ENCODE data around the gene VPS13D.

Gene VPS13D

GRCh38 chr1:12539320-12539704 is 309.5 kb downstream of the VPS13D start:
- no peak for DNase-seq

GRCh38 chr1:12539705-12540579 is 310.1 kb downstream of the VPS13D start:
- Histone ChIP-seq H2AFZ (ENCODE audit: low read length) (no peak overlapping the region), H3K27ac (ENCODE audit: low read length) (no peak overlapping the region), H3K36me3 (replicated peaks; ENCODE audit: insufficient read depth, low read length) (no peaks in the 10 kb centered on the region), H3K9me3 (replicated peaks; ENCODE audit: insufficient read depth, low read length) (no peaks in the 10 kb centered on the region), H3K4me3 (ENCODE audit: low read length) (no peak overlapping the region), H3K4me1 (ENCODE audit: low read length) (no peaks in the 10 kb centered on the region), H3K9me2 (replicated peaks; ENCODE audit: insufficient read depth, low read length) (no peaks in the 10 kb centered on the region), H3F3A (ENCODE audit: insufficient read depth, low read length) (no peaks in the 10 kb centered on the region), H3K9ac (ENCODE audit: low read length) (no peak overlapping the region), H3K79me2 (ENCODE audit: low read length) (no peaks in the 10 kb centered on the region), H3K27me3 (replicated peaks; ENCODE audit: insufficient read depth, low read length) (0 out of 2 replicates have a peak, but pooled peaks cover 3% of the 10 kb centered on the region), H3K4me2 (ENCODE audit: low read depth, low read length) (no peak overlapping the region), H4K20me1 (ENCODE audit: insufficient read depth, low read length) (no peaks in the 10 kb centered on the region)
- no peak for DNase-seq
- TF ChIP-seq CTCF (IDR thresholded peaks at IDR 0.05; ENCODE audit: low read length) (no peak), EZH2phosphoT487 (IDR thresholded peaks at IDR 0.05; ENCODE audit: low read length) (no peak), EZH2 (optimal IDR thresholded peaks at IDR 0.05; ENCODE audit: low read depth, low read length) (no peak)

More at GRCh38 chr1:12539320-12539704, 309.5 kb downstream of the VPS13D start:
- Histone ChIP-seq H3K4me3 (ENCODE audit: low read length) (no peak overlapping the region), H3K9ac (ENCODE audit: low read length) (no peak overlapping the region), H3K4me2 (ENCODE audit: low read depth, low read length) (no peak overlapping the region), H3K4me1 (ENCODE audit: low read length) (no peaks in the 10 kb centered on the region), H3K79me2 (ENCODE audit: low read length) (no peaks in the 10 kb centered on the region), H2AFZ (ENCODE audit: low read length) (no peak overlapping the region), H3K9me3 (replicated peaks; ENCODE audit: insufficient read depth, low read length) (no peaks in the 10 kb centered on the region), H3K27me3 (replicated peaks; ENCODE audit: insufficient read depth, low read length) (0 out of 2 replicates have a peak, but pooled peaks cover under 1% of the 10 kb centered on the region), H3K36me3 (replicated peaks; ENCODE audit: insufficient read depth, low read length) (no peaks in the 10 kb centered on the region), H3K27ac (ENCODE audit: low read length) (no peak overlapping the region), H3F3A (ENCODE audit: insufficient read depth, low read length) (no peaks in the 10 kb centered on the region), H4K20me1 (ENCODE audit: insufficient read depth, low read length) (no peaks in the 10 kb centered on the region), H3K9me2 (replicated peaks; ENCODE audit: insufficient read depth, low read length) (no peaks in the 10 kb centered on the region)
- TF ChIP-seq EZH2phosphoT487 (IDR thresholded peaks at IDR 0.05; ENCODE audit: low read length) (no peak), EZH2 (optimal IDR thresholded peaks at IDR 0.05; ENCODE audit: low read depth, low read length) (no peak), CTCF (IDR thresholded peaks at IDR 0.05; ENCODE audit: low read length) (no peak)

- H3K79me2 ChIP-seq (ENCODE audit: low read length), result no peaks in the 10 kb centered on the region
- DNase-seq, result no peak
- no peaks in the 10 kb centered on the region for H3K9me2 ChIP-seq (replicated peaks; ENCODE audit: insufficient read depth, low read length)
- no peak overlapping the region for H3K4me2 ChIP-seq (ENCODE audit: low read depth, low read length)
- H3K27ac ChIP-seq (ENCODE audit: low read length), result no peak overlapping the region
- H3K4me3 ChIP-seq (ENCODE audit: low read length), result no peak overlapping the region
- no peaks in the 10 kb centered on the region for H3K4me1 ChIP-seq (ENCODE audit: low read length)
- 0 out of 2 replicates have a peak, but pooled peaks cover 3% of the 10 kb centered on the region for H3K27me3 ChIP-seq (replicated peaks; ENCODE audit: insufficient read depth, low read length)
- no peaks in the 10 kb centered on the region for H4K20me1 ChIP-seq (ENCODE audit: insufficient read depth, low read length)
- no peaks in the 10 kb centered on the region for H3F3A ChIP-seq (ENCODE audit: insufficient read depth, low read length)
- no peak for TF ChIP-seq EZH2 (optimal IDR thresholded peaks at IDR 0.05; ENCODE audit: low read depth, low read length)
- no peak for TF ChIP-seq EZH2phosphoT487 (IDR thresholded peaks at IDR 0.05; ENCODE audit: low read length)
- H2AFZ ChIP-seq (ENCODE audit: low read length), result no peak overlapping the region
- no peaks in the 10 kb centered on the region for H3K9me3 ChIP-seq (replicated peaks; ENCODE audit: insufficient read depth, low read length)
- no peak overlapping the region for H3K9ac ChIP-seq (ENCODE audit: low read length)
- no peaks in the 10 kb centered on the region for H3K36me3 ChIP-seq (replicated peaks; ENCODE audit: insufficient read depth, low read length)
These were observed 310.9 kb downstream of the VPS13D start for GRCh38 chr1:12540580-12541273.
